Measurements from ENCODE around the gene FBXO48. TPM values are rescaled to one million over a fixed set of nuclear protein-coding genes. Genes with fewer than 3 reads are reported as not detected.

FBXO48 gene
- total RNA-seq, 4 donors from 2014 or later = 0.60 to 2.6 (median 2.2) TPM

DNA sequence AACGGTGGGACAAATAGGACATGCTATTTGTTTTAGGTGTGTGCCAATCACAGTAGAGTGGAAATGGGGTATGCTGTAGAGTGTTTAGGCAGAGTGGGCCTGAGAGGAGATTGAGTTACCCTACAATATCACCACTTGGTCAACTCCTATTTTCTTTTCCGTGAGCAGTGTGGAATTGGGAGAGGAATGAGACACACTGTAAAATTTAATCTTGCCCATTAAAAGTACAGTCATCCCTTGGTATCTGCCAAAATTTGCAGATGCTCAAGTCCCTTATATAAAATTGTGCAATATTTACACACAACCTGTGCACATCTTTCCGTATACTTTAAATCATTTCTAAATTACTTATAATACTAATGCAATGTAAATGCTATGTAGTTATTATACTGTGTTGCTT lies 12.4 kb downstream of the FBXO48 start:
- WGBS, 2 donors (ENCODE audit: low coverage in 1 of 2) = 72 to 87% methylated on average over 3 of the region's 3 CpGs
- intact Hi-C loops (cut with DNase I; ENCODE audit: low total_unique reads) (no loop called here), in situ Hi-C loops (cut with MboI; ENCODE audit: low pct_ligation_motif_present in 1 of 4, low pct_unique_long_range_greater_than_20kb in 1 of 4, low sequenced_read_pairs in 3 of 4) (no loop called here)
- H3K27me3 ChIP-seq = no peaks in the 10 kb centered on the region
- H3K36me3 ChIP-seq = no peaks in the 10 kb centered on the region
- H3K27ac ChIP-seq = no peak overlapping the region
- no peak overlapping the region for H3K4me3 ChIP-seq
- no peaks in the 10 kb centered on the region for H3K4me1 ChIP-seq
- TF ChIP-seq, protein P1, sequence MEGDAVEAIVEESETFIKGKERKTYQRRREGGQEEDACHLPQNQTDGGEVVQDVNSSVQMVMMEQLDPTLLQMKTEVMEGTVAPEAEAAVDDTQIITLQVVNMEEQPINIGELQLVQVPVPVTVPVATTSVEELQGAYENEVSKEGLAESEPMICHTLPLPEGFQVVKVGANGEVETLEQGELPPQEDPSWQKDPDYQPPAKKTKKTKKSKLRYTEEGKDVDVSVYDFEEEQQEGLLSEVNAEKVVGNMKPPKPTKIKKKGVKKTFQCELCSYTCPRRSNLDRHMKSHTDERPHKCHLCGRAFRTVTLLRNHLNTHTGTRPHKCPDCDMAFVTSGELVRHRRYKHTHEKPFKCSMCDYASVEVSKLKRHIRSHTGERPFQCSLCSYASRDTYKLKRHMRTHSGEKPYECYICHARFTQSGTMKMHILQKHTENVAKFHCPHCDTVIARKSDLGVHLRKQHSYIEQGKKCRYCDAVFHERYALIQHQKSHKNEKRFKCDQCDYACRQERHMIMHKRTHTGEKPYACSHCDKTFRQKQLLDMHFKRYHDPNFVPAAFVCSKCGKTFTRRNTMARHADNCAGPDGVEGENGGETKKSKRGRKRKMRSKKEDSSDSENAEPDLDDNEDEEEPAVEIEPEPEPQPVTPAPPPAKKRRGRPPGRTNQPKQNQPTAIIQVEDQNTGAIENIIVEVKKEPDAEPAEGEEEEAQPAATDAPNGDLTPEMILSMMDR (IDR thresholded peaks at IDR 0.05) = no peak
- TF ChIP-seq POLR2AphosphoS5 (IDR thresholded peaks at IDR 0.05) = no peak
- no peak for TF ChIP-seq EP300 (IDR thresholded peaks at IDR 0.05; ENCODE audit: low read depth)
- TF ChIP-seq POLR2A (IDR thresholded peaks at IDR 0.05) = no peak
- H3K9me3 ChIP-seq = no peaks in the 10 kb centered on the region
- DNase-seq = no peak

DNA sequence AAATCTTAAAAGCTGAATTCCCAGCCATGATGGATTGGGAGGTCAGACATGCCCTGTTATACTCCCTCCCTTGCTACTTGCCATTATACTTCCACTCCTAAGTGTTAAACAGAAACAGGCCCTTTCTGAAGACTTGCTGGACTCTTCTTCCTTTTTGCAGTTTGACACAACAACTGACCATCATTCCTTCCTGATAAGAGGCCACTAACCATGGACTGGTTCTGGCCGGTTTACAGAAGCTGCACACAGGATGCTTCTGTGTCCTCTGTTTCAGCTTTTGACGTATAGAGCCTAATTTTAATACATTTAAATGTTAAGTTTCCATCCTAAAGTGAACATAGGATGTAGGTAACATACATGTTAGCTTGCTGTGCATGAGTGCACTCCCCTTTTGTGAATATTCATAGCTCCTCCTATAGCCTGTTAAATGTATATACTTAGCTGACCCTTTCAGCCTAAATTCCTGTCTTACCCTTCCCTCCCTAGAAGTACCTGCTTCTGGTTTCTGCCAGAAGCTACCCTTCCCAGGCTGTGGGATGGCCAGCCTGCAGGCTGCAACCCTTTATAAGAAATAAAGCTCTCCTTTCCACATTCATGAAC lies 13.2 kb downstream of the FBXO48 start:
- no peak overlapping the region for H3K27ac ChIP-seq
- no peaks in the 10 kb centered on the region for H3K27me3 ChIP-seq
- 58 to 86% methylated on average over 1 to 2 of the region's 2 CpGs for WGBS, 2 donors (ENCODE audit: low coverage in 1 of 2)
- in situ Hi-C loops (cut with MboI; ENCODE audit: low pct_ligation_motif_present in 1 of 4, low pct_unique_long_range_greater_than_20kb in 1 of 4, low sequenced_read_pairs in 3 of 4) = no loop called here
- no peaks in the 10 kb centered on the region for H3K9me3 ChIP-seq
- no peak for DNase-seq
- intact Hi-C loops (cut with DNase I; ENCODE audit: low total_unique reads) = no loop called here
- no peaks in the 10 kb centered on the region for H3K36me3 ChIP-seq
- H3K4me3 ChIP-seq = no peak overlapping the region
- H3K4me1 ChIP-seq = no peaks in the 10 kb centered on the region
- TF ChIP-seq, protein P1 (IDR thresholded peaks at IDR 0.05) = no peak
- TF ChIP-seq EP300 (IDR thresholded peaks at IDR 0.05; ENCODE audit: low read depth) (no peak), POLR2A (IDR thresholded peaks at IDR 0.05) (no peak), POLR2AphosphoS5 (IDR thresholded peaks at IDR 0.05) (no peak)

DNA sequence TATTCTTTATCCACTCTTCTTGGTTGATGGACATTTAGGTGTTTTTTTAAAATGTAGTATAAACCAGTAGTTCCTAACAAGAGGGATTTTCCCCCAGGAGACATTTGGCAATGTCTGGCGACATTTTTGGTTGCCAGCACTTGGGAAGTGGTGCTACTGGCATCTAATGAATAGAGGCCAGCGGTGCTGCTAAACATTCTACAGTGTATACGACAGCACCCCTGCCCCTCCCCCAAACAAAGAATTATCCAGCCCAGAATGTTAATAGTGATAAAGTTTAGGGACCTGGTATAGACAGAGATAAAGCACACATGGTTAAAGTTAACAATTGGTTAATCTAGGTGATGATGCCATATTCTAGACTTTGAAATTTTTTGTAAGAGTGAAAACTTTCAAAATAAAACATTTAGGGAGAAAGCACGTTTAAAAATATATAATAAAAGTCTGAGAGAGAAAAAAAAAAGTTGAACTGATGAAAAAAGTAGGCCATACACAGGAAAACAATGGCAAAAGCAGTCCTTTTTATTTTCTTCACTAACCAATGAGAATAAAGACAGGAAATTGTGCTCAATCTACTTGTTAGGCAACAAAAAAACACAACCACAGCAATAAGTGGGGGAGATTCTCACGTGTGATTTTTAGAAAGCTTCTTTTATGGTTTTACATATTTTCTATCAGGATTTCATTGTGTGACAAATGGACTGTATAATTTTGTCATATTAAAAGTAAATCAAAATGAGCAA lies 14.8 kb downstream of the FBXO48 start:
- TF ChIP-seq EP300 (IDR thresholded peaks at IDR 0.05; ENCODE audit: low read depth) (no peak), POLR2A (IDR thresholded peaks at IDR 0.05) (no peak), POLR2AphosphoS5 (IDR thresholded peaks at IDR 0.05) (no peak)
- TF ChIP-seq, protein P1 (IDR thresholded peaks at IDR 0.05) = no peak
- Histone ChIP-seq H3K36me3 (no peaks in the 10 kb centered on the region), H3K9me3 (no peaks in the 10 kb centered on the region), H3K27ac (peak overlapping the region in 1 of 4 donors; percentile 5), H3K4me3 (no peak overlapping the region), H3K4me1 (no peaks in the 10 kb centered on the region), H3K27me3 (no peaks in the 10 kb centered on the region)
- intact Hi-C loops (cut with DNase I; ENCODE audit: low total_unique reads) (no loop called here), in situ Hi-C loops (cut with MboI; ENCODE audit: low pct_ligation_motif_present in 1 of 4, low pct_unique_long_range_greater_than_20kb in 1 of 4, low sequenced_read_pairs in 3 of 4) (no loop called here)
- 67 to 73% methylated on average over 5 of the region's 5 CpGs for WGBS, 2 donors (ENCODE audit: low coverage in 1 of 2)
- DNase-seq = no peak

DNA sequence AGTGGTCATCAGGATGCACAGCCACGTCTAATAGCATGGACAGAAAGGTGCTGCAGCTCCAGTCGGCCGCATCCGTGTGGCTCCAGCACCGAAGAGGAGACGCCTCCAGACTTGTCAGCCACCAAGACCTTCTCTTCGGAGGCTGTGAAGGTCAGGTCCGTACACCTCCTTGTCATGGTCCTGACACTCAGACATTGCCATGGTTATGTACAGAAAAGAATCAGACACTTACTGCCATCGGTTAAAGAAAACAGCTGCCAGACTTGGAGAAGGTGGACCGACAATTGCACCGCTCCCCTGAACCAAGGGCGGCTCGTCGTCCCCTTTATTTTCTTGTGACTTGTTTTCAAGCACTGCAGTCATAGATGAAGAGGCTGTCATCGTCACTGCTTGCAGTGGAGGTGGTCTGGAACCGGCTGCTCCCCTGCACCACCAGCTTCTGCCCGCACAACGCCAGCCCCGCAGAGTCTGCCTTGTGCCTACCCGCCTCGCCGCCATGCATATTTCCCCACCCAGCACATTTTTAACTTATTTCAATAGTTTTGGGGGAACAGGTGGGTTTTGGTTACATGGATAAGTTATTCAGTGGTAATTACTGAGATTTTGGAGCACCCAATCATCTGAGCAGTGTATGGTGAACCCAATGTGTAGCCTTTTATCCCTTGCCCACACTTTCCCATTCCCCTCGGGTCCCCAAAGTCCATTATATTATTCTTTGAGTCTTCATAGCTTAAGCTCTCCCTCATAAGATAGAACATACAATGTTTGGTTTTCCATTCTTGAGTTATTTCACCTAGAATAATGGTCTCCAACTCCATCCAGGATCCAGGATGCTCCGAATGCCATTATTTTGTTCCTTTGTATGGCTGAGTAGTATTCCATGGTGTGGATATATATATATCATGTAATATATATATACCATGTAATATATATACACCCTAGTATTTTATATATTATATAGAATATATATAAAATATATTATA lies 18.1 kb downstream of the FBXO48 start:
- H3K4me3 ChIP-seq = no peak overlapping the region
- TF ChIP-seq POLR2A (IDR thresholded peaks at IDR 0.05) (no peak), EP300 (IDR thresholded peaks at IDR 0.05; ENCODE audit: low read depth) (no peak), POLR2AphosphoS5 (IDR thresholded peaks at IDR 0.05) (no peak)
- TF ChIP-seq, protein P1 (IDR thresholded peaks at IDR 0.05) = no peak
- no peak for DNase-seq
- in situ Hi-C loops (cut with MboI; ENCODE audit: low pct_ligation_motif_present in 1 of 4, low pct_unique_long_range_greater_than_20kb in 1 of 4, low sequenced_read_pairs in 3 of 4) (loop anchor here (10.0 to 25.0 kb wide), 4 partner anchors 262 to 337 kb away; partner anchors contain the start of gene PNO1 (in 1 of the 4)), intact Hi-C loops (cut with DNase I; ENCODE audit: low total_unique reads) (no loop called here)
- H3K36me3 ChIP-seq = no peaks in the 10 kb centered on the region
- WGBS, 2 donors (ENCODE audit: low coverage in 1 of 2) = 97% methylated on average over 7 to 23 of the region's 24 CpGs
- no peak overlapping the region for H3K27ac ChIP-seq
- no peaks in the 10 kb centered on the region for H3K4me1 ChIP-seq
- no peaks in the 10 kb centered on the region for H3K27me3 ChIP-seq
- H3K9me3 ChIP-seq = no peaks in the 10 kb centered on the region
